ENCODE measurements around the gene FOXI1.

Gene FOXI1

DNA sequence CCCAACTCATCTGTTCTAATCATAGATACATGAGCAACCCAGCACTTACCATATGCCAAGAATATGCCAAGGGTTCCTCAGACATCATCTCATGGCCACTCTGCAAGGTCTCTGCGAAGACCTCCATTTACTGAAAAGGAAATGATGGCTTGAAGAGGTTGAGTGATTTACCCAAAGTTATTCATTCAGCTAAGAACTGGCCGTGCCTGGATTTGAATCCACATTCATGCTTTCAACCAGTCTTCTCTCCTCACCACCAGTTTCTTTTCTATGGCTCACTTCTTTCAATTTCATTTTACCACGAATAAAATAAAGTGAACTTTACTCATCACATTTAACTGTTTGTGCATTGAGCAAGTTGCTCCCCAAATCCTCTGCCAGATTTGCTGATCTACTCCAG lies 27.2 kb upstream of the FOXI1 start:
- no peak overlapping the region for H3K4me3 ChIP-seq (replicated peaks; ENCODE audit: low read depth, low read length)
- no peak for DNase-seq (ENCODE audit: low read depth)
- TF ChIP-seq, protein P1, sequence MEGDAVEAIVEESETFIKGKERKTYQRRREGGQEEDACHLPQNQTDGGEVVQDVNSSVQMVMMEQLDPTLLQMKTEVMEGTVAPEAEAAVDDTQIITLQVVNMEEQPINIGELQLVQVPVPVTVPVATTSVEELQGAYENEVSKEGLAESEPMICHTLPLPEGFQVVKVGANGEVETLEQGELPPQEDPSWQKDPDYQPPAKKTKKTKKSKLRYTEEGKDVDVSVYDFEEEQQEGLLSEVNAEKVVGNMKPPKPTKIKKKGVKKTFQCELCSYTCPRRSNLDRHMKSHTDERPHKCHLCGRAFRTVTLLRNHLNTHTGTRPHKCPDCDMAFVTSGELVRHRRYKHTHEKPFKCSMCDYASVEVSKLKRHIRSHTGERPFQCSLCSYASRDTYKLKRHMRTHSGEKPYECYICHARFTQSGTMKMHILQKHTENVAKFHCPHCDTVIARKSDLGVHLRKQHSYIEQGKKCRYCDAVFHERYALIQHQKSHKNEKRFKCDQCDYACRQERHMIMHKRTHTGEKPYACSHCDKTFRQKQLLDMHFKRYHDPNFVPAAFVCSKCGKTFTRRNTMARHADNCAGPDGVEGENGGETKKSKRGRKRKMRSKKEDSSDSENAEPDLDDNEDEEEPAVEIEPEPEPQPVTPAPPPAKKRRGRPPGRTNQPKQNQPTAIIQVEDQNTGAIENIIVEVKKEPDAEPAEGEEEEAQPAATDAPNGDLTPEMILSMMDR (IDR thresholded peaks at IDR 0.05; ENCODE audit: low read length, missing control alignments): no peak

DNA sequence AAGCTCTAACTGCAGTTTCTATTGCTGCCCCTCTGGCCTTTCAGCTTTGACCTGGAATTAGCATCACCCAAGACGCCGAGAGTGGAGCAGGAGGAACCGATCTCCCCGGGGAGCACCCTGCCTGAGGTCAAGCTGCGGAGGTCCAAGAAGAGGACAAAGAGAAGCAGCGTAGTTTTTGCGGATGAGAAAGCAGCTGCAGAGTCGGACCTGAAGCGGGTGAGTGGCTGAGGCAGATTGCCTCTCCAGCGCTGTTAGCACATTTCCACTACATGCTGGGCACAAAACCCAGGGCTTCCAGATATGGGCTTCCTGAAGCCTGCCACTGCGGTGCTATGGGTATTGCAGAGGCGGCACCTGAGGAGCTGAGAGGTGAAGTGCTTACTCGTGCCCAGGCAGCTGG lies 26.8 kb upstream of the FOXI1 start:
- DNase-seq (ENCODE audit: low read depth): no peak

DNA sequence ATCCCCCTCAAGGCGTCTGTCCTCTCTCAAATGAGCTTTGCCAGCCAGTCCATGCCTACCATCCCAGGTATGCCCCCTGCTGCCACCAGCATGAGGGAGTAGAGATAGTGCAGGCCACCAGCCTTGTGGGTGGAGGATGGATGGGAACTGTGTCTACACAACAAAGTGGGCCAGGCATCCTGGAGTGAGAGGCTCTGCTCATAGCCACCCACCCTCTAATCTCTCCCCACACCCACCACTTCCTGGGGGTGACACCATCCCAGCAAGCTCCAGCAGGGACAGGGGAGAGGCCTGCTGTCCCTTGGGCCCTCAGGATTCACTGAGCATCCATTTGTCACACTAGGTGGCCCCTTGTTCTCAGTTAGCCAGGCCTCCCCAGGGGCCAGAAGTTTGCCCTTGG lies 25.5 kb upstream of the FOXI1 start:
- TF ChIP-seq, protein P1 (IDR thresholded peaks at IDR 0.05; ENCODE audit: low read length, missing control alignments): no peak
- no peak for DNase-seq (ENCODE audit: low read depth)
- H3K4me3 ChIP-seq (replicated peaks; ENCODE audit: low read depth, low read length): no peak overlapping the region

More for the DNA sequence above, 26.8 kb upstream of the FOXI1 start:
- no peak overlapping the region for H3K4me3 ChIP-seq (replicated peaks; ENCODE audit: low read depth, low read length)
- TF ChIP-seq, protein P1 (IDR thresholded peaks at IDR 0.05; ENCODE audit: low read length, missing control alignments): no peak

DNA sequence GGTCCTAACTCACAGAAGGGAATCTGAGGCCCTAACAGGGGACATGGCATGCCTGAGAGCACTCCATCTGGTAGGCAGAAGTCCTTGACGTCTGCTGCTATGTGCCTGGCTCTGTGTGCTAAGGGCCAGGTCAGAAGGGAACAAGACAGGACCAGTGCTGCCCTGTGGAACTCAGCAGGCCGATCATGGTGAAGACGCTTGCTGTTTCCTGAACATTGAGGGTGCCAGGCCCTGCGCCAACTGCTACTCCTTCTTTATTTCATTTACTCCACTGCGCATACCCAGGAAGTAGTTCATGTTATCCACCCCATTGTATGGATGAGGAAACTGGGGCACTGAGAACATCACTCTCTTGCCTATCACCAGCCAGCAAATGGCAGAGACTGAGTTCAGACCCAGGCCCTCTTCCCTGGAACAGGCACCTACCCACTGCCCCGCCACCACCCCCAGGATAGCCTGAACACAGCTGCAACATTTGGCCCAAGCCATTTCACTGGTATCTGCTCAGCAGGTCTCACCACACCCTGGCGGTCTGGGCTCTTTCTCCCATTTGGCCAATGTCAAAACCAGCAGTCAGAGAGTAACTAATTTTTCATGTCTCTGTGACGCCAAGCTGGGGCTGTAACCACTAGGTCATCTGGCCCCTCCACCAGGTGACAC lies 24.8 kb upstream of the FOXI1 start:
- no peak overlapping the region for H3K4me3 ChIP-seq (replicated peaks; ENCODE audit: low read depth, low read length)
- DNase-seq (ENCODE audit: low read depth): no peak
- TF ChIP-seq, protein P1 (IDR thresholded peaks at IDR 0.05; ENCODE audit: low read length, missing control alignments): no peak

DNA sequence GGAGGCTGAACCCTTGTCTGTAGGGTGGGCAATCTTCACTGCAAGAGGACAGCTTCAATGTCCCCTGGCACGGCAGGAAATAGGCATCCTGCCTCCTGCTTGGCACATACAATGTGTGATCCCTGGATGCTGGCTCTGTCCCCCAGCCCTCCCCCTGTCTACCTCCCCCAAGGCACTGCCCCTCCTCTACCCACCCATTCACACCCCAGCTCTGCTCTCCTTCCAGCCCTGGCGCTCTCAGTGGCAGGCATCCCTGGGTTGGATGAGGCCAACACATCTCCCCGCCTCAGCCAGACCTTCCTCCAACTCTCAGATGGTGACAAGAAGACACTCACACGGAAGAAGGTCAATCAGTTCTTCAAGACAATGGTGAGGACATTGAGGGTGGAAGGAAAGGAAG lies 24.1 kb upstream of the FOXI1 start:
- TF ChIP-seq, protein P1 (IDR thresholded peaks at IDR 0.05; ENCODE audit: low read length, missing control alignments): no peak
- no peak for DNase-seq (ENCODE audit: low read depth)
- H3K4me3 ChIP-seq (replicated peaks; ENCODE audit: low read depth, low read length): no peak overlapping the region

DNA sequence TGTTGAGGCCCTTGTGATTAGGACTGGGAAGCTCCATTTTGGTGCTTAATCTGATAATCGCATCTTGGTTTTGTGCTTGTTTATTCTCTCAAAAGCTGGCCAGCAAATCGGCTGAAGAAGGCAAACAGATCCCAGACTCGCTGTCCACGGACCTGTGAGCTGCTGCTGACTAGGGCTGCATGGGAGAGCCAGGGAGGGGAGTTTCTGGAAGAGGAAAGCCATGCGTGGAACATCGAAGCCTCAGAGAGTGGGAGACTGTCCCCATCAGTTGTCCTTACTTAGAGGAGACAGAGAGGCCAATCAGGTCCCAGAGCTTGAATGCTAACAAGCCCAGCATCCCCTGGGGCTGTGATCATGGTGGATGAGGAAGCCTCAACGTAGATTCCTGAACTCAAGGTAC lies 23.0 kb upstream of the FOXI1 start:
- TF ChIP-seq, protein P1 (IDR thresholded peaks at IDR 0.05; ENCODE audit: low read length, missing control alignments): no peak
- DNase-seq (ENCODE audit: low read depth): no peak
- H3K4me3 ChIP-seq (replicated peaks; ENCODE audit: low read depth, low read length): no peak overlapping the region

DNA sequence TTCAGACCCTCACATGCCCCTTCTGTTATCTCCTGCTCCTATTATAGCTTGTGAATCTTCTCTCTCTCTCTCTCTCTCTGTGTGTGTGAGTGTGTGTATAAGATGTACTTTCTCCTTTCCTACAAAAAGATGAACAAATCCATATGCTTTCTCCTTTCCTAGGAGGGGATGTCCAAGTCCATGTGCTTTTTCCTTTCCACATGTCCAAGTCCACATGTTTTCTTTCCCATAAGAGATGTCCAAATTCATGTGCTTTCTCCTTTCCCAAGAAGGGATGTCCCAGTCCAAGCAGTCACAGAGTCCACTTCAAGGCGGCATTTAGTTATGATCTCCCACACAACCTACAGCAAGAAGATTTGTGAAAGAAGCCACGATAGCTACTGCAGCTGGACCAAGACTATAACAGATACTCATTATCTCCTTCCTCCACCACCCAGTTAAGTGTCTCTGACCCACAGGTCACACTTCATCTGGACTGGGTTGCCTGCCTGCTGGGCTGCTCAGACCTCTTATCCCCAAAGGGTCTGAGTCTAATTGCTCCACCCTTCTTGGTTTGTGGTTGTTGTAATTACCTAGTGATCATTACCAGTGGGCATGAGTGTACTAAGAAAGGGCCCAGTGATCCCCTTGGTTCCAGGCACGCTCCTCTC lies 18.4 kb upstream of the FOXI1 start:
- TF ChIP-seq, protein P1 (IDR thresholded peaks at IDR 0.05; ENCODE audit: low read length, missing control alignments): no peak
- H3K4me3 ChIP-seq (replicated peaks; ENCODE audit: low read depth, low read length): no peak overlapping the region
- DNase-seq (ENCODE audit: low read depth): no peak
